ENCODE data around the gene CARS2.
"Not testable (repeated sequence)": the region's sequence is repeated elsewhere in the genome, so short reads cannot be mapped to it uniquely, and the experiment has no call there.

Gene CARS2

GRCh38 chr13:110680852-110681251 is 25.1 kb downstream of the CARS2 start:
- no peak for DNase-seq

- DNase-seq, result peak in 1 of 2 donors; percentile 13
These were observed 28.0 kb downstream of the CARS2 start for GRCh38 chr13:110677731-110678545.

- peak; percentile 31 to 35 for DNase-seq
These were observed 29.0 kb downstream of the CARS2 start for GRCh38 chr13:110676595-110677587.

GRCh38 chr13:110669814-110670213 is 36.1 kb downstream of the CARS2 start:
- not testable (repeated sequence) for DNase-seq

- DNase-seq, result no peak
These were observed 36.9 kb downstream of the CARS2 start for GRCh38 chr13:110669036-110669435.

- no peak for DNase-seq
These were observed 39.7 kb downstream of the CARS2 start for GRCh38 chr13:110666255-110666533.

- no peak for DNase-seq
These were observed 40.2 kb downstream of the CARS2 start for GRCh38 chr13:110665491-110666254.

- DNase-seq, result no peak
These were observed 41.2 kb downstream of the CARS2 start for GRCh38 chr13:110664673-110665072.

- DNase-seq, result no peak
These were observed 41.9 kb downstream of the CARS2 start for GRCh38 chr13:110664041-110664440.

- DNase-seq, result no peak
These were observed 42.4 kb downstream of the CARS2 start for GRCh38 chr13:110663491-110663890.

GRCh38 chr13:110662777-110663443 is 43.0 kb downstream of the CARS2 start:
- no peak for DNase-seq

GRCh38 chr13:110662091-110662490 is 43.8 kb downstream of the CARS2 start:
- DNase-seq, result no peak

GRCh38 chr13:110661256-110661655 is 44.7 kb downstream of the CARS2 start:
- DNase-seq, result no peak

GRCh38 chr13:110658218-110658911 is 47.6 kb downstream of the CARS2 start:
- DNase-seq, result not testable (repeated sequence)

GRCh38 chr13:110657196-110657595 is 48.7 kb downstream of the CARS2 start:
- DNase-seq, result no peak

- no peak for DNase-seq
These were observed 52.1 kb downstream of the CARS2 start for GRCh38 chr13:110653851-110654250.

- DNase-seq, result no peak
These were observed 52.6 kb downstream of the CARS2 start for GRCh38 chr13:110653271-110653670.

GRCh38 chr13:110652764-110653163 is 53.2 kb downstream of the CARS2 start:
- DNase-seq, result no peak

- no peak for DNase-seq
These were observed 53.6 kb downstream of the CARS2 start for GRCh38 chr13:110652231-110652730.

GRCh38 chr13:110651726-110652230 is 54.1 kb downstream of the CARS2 start:
- no peak for DNase-seq

- DNase-seq, result no peak
These were observed 54.6 kb downstream of the CARS2 start for GRCh38 chr13:110651271-110651670.

Measured in stimulated activated CD4-positive, alpha-beta T cell treated with anti-CD3 and anti-CD28 coated beads, Interleukin-2, amount 100 ng/mL, for 24 hours (primary cell).